ENCODE results near the gene SEPHS1.
"Not testable (repeated sequence)": the region's sequence is repeated elsewhere in the genome, so short reads cannot be mapped to it uniquely, and the experiment has no call there.

The SEPHS1 gene, protein sequence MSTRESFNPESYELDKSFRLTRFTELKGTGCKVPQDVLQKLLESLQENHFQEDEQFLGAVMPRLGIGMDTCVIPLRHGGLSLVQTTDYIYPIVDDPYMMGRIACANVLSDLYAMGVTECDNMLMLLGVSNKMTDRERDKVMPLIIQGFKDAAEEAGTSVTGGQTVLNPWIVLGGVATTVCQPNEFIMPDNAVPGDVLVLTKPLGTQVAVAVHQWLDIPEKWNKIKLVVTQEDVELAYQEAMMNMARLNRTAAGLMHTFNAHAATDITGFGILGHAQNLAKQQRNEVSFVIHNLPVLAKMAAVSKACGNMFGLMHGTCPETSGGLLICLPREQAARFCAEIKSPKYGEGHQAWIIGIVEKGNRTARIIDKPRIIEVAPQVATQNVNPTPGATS

DNA sequence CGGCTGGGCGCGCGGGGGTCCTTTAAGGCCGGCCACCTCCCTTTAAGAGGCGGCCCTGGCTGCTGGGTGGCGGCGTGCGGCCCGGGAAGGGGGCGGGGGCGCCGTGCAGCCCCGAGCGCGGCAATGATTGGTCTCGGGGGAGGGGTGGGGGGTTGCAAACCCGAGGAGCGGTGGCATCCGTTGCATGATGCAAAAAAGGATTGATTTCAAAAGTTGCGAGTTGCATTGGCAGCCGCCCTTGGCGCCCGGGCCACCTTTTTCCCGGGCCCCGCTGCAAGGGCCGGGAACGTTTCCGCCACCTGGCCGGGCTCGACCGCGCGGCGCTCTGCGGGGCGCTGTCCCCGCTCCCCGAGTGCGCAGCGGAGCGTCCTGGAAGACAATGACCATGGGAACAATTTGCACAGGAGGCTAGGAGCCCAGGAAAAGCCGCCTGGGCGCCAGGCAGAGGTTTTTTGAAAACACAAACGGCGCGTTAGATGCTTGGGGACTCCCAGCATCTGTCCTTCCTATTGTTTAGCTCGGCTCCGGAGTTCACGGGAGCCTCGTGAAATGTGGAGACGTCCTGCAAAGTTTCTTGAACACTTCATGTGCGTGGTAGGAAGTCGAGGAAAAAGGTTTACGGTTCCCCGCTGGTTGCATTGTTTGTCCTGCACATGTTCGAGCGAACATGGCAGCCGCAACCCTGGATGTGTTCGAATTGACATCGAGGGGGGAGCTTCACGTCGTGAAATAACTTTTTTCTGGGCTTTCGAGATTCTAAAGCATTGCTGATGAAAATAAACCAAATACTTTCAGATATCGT lies at the start of gene SEPHS1:
Gene SEPHS1, minus strand, starts transcription at position 78 of the 802 bp plus-strand sequence. CDS start 3,343 bp downstream, outside the sequence.
- no peaks in the 10 kb centered on the region for H3K9me3 Mint-ChIP-seq
- CTCF ChIA-PET, result interaction anchor here (3.5 kb wide), 1 partner anchor 46 kb away, joined by 17 read pairs; no protein-coding TSS in a partner anchor
- DNase-seq, result peak; percentile 89
- H3K36me3 Mint-ChIP-seq, result peaks cover 17% of the 10 kb centered on the region
- H3K27me3 Mint-ChIP-seq, result peaks cover 9% of the 10 kb centered on the region
- peaks cover 73% of the 10 kb centered on the region for H3K4me1 Mint-ChIP-seq
- peak within 1 kb of the TSS; percentile 99 for H3K27ac Mint-ChIP-seq
- H3K4me3 Mint-ChIP-seq, result peak within 1 kb of the TSS; percentile 93

DNA sequence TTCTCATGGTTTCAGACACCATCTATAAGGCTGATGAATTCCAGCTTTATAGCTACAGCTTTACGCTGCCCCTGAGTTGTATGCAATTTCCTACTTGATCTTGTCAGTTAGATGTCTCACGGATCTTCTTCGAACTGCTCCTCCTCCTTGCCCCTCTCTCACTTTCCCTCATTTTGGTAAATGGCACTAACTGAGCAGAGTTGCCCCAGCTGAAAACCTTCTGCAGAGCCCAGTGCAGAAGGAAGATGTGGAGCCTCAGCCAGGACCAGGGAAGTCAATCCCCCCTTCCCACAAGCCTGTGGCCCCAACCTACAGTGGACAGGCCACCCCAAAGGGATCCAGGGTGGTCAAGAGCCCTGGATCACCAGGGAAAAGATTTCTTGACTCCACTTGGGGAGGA lies 49.0 kb upstream of the SEPHS1 start:
- CTCF ChIA-PET, result no interaction called here

DNA sequence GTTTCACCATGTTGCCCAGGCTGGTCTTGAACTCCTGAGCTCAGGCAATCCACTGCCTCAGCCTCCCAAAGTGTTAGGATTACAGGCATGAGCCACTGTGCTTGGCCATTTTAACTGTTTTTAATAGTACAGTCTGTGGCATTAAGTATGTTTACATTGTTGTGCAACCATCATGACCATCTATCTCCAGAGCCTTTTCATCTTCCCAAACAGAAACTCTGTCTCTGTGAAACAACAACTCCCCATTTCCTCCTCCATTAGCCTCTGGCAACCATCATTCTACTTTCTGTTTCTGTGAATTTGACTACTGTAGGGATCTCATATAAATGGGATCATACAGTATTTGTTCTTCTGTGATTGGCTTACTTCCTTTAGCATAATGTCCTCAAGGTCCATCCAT lies 48.3 kb upstream of the SEPHS1 start:
- H3K27ac Mint-ChIP-seq, result no peak overlapping the region
- no peaks in the 10 kb centered on the region for H3K36me3 Mint-ChIP-seq
- peaks cover 21% of the 10 kb centered on the region for H3K27me3 Mint-ChIP-seq
- no peak for DNase-seq
- no peak overlapping the region for H3K4me3 Mint-ChIP-seq
- H3K4me1 Mint-ChIP-seq, result no peaks in the 10 kb centered on the region
- CTCF ChIA-PET, result no interaction called here
- no peaks in the 10 kb centered on the region for H3K9me3 Mint-ChIP-seq

More for the DNA sequence above, 49.0 kb upstream of the SEPHS1 start:
- Mint-ChIP-seq H3K4me1 (no peaks in the 10 kb centered on the region), H3K36me3 (no peaks in the 10 kb centered on the region), H3K27ac (no peak overlapping the region), H3K4me3 (no peak overlapping the region), H3K27me3 (peaks cover 15% of the 10 kb centered on the region), H3K9me3 (no peaks in the 10 kb centered on the region)
- no peak for DNase-seq

DNA sequence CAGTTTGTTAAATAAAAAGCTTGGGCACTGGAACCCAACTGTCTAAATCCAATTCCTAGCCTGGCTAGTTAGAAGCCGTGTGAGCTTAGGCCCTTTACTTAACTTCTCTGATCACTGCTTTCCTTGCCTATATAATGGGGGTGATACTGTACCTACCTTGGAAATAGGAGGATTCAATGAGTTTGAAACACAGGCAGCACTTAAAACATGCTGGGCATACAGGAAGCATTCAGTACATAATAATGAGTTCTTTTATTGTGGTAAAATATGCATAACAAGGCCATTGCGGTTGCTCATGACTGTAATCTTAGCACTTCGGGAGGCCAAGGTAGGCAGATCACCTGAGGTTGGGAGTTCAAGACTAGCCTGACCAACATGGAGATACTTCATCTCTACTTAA lies 47.4 kb upstream of the SEPHS1 start:
- CTCF ChIA-PET, result interaction anchor here (0.8 kb wide), 1 partner anchor 18 kb away, joined by 3 read pairs; no protein-coding TSS in a partner anchor
- H3K27ac Mint-ChIP-seq, result no peak overlapping the region
- H3K4me3 Mint-ChIP-seq, result no peak overlapping the region
- no peak for DNase-seq
- no peaks in the 10 kb centered on the region for H3K36me3 Mint-ChIP-seq
- H3K27me3 Mint-ChIP-seq, result peaks cover 22% of the 10 kb centered on the region
- H3K4me1 Mint-ChIP-seq, result no peaks in the 10 kb centered on the region
- no peaks in the 10 kb centered on the region for H3K9me3 Mint-ChIP-seq

DNA sequence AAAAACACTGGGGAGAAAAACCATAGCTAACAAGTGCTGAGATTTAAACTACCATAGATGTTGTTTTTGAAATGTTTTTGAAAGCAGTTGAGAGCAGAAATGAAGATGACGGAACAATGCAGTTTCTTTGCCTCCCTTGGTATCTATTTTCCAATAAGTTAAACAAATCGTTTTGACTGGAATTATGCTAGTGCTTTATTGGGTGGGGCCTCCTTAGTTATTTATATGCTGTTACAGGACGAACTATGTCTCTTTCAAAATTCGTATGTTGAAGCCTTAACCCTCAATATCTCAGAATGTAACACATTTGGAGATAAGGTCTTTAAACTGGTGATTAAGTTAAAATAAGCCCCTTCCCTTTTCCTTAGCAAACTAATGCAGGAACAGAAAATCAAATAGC lies 45.5 kb upstream of the SEPHS1 start:
- DNase-seq, result no peak
- no peaks in the 10 kb centered on the region for H3K9me3 Mint-ChIP-seq
- CTCF ChIA-PET, result no interaction called here
- no peak overlapping the region for H3K4me3 Mint-ChIP-seq
- H3K27ac Mint-ChIP-seq, result no peak overlapping the region
- H3K27me3 Mint-ChIP-seq, result peaks cover 20% of the 10 kb centered on the region
- no peaks in the 10 kb centered on the region for H3K36me3 Mint-ChIP-seq
- no peaks in the 10 kb centered on the region for H3K4me1 Mint-ChIP-seq

DNA sequence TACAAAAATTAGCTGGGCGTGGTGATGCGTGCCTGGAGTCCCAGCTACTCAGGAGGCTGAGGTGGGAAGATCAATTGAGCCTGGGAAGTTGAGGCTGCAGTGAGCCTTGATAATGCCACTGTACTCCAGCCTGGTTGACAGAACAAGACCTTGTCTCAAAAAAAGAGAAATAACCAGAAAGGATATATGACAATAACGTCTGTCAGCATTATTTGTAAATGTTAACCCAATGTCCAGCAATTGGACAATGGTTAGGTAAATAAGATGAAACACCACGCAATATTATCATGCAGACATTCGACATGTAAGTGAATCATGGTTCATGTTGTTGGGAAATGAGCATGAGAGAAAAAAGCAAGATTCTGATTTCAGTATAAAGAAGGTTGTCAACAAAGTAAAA lies 44.6 kb upstream of the SEPHS1 start:
- Mint-ChIP-seq H3K36me3 (no peaks in the 10 kb centered on the region), H3K27ac (no peak overlapping the region), H3K4me3 (no peak overlapping the region), H3K9me3 (no peaks in the 10 kb centered on the region), H3K4me1 (no peaks in the 10 kb centered on the region), H3K27me3 (peaks cover 20% of the 10 kb centered on the region)
- DNase-seq, result no peak
- CTCF ChIA-PET, result no interaction called here

DNA sequence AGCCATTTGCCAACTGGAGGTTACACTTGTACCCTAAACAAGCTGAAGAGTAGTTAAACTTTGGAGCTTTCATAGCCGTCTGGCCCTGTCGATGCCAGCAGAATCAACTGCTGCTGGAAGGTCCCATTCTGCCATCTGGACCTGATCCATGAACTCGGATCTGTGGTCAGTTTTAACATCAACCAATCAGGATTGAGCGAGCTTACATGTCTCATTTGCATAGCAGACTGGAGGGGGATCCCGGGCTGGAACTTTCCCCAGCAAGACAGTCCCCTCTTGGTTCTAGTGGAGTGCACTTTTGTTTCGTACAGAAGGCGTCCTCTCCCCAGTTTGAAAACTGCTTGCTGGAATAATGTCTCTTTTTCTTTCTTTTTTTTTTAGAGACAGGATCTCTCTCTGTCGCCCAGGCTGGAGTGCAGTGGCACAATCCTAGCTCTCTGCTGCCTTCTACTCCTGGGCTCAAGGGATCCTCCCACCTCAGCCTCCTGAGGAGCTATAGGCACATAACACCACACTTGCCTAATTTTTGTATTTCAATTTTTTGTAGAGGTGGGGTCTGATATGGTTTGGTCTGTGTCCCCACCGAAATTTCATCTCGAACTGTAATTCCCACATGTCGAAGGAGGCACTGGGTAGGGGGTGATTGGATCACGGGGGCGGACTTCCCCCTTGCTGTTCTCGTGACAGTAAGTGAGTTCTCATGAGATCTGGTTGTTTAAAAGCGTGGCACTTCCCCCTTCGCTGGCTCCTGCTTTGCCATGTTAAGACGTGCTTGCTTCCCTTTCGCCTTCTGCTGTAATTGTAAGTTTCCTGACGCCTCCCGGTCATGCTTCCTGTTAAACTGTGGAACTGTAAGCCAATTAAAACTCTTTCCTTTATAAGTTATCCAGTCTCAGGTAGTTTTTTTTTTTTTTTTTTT lies 42.8 kb upstream of the SEPHS1 start:
- no peak for DNase-seq
- H3K9me3 Mint-ChIP-seq, result no peaks in the 10 kb centered on the region
- H3K27ac Mint-ChIP-seq, result no peak overlapping the region
- H3K4me1 Mint-ChIP-seq, result no peaks in the 10 kb centered on the region
- H3K36me3 Mint-ChIP-seq, result no peaks in the 10 kb centered on the region
- CTCF ChIA-PET, result interaction anchor here (0.6 kb wide), 1 partner anchor 106 kb away, joined by 4 read pairs; no protein-coding TSS in a partner anchor
- H3K4me3 Mint-ChIP-seq, result no peak overlapping the region
- peaks cover 25% of the 10 kb centered on the region for H3K27me3 Mint-ChIP-seq

DNA sequence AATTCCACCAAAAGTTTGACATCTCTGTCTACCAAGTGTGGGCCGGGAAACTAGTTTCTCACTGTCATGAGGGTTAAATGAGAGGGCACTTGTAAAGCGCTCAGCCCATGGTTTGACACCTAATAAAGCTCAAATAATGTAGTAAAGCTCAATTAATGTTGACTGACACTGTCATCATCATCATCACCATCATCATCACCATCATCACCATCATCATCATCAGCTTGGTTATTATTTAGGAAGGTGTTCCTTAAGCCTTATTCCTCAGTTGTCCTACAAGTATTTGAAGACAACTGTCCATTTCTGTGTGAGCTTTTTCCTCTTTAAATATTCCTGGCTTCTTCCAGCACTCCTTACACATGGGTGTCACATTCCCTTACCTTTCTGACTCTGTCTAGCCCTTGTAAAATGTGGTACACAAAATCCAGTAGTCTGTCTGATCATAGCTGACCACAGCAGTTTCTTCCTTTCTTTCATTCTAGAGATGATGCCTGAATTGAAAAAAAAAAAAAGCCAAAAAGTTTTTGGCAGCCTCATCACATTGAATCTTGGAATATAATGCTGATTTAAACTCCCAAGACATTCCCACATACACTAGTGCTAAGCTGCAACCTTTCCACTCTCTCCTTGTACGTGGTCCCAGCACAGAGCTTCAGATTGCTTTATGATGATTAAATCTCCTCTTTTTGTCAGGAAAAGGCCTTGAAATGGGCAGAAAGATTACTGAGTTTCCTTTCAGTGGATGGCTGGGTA lies 40.6 kb upstream of the SEPHS1 start:
- DNase-seq, result no peak
- CTCF ChIA-PET, result no interaction called here
- Mint-ChIP-seq H3K36me3 (no peaks in the 10 kb centered on the region), H3K27me3 (peaks cover 40% of the 10 kb centered on the region), H3K4me3 (no peak overlapping the region), H3K9me3 (no peaks in the 10 kb centered on the region), H3K27ac (no peak overlapping the region), H3K4me1 (no peaks in the 10 kb centered on the region)

DNA sequence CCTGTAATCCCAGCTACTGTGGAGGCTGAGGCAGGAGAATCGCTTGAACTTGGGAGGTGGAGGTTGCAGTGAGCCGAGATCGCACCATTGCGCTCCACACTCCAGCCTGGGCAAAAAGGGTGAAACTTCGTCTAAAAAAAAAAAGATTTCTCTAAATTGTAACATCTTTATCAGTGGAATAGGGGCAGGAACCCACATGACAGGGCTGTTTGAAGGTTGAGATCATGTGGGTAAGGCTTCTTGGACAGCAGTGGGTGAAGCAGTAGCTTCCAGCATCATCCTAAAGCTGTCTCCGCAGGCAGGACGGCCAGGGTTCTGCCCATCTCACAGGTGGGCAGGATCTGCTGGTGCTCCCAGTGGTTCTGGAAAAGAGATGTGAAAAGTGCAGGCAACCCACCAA lies 37.9 kb upstream of the SEPHS1 start:
- peaks cover 9% of the 10 kb centered on the region for H3K4me1 Mint-ChIP-seq
- no peak overlapping the region for H3K27ac Mint-ChIP-seq
- CTCF ChIA-PET, result no interaction called here
- peaks cover 56% of the 10 kb centered on the region for H3K27me3 Mint-ChIP-seq
- H3K36me3 Mint-ChIP-seq, result no peaks in the 10 kb centered on the region
- H3K4me3 Mint-ChIP-seq, result no peak overlapping the region
- H3K9me3 Mint-ChIP-seq, result no peaks in the 10 kb centered on the region
- no peak for DNase-seq

DNA sequence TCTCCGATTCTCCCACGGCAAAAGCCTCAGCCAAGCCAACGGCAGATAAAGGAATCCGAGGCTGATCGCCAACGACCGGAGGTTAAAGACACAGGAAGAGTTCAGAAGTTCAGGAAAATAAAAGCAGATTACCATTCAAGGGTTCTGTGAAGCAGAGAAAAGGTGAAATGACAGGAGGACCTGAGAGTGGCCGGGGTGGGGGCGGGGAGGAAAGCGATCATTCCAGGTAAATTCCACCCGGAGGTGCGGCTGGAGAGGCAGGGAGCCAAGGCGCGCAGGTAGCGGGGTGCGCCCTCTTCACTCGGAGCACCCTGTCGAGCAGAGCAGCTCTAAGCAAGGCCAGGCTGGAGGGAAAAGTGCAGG lies 35.3 kb upstream of the SEPHS1 start:
- H3K27me3 Mint-ChIP-seq, result peaks cover 61% of the 10 kb centered on the region
- no peak overlapping the region for H3K4me3 Mint-ChIP-seq
- CTCF ChIA-PET, result interaction anchor here (1.6 kb wide), 1 partner anchor 11 kb away, joined by 4 read pairs; no protein-coding TSS in a partner anchor

DNA sequence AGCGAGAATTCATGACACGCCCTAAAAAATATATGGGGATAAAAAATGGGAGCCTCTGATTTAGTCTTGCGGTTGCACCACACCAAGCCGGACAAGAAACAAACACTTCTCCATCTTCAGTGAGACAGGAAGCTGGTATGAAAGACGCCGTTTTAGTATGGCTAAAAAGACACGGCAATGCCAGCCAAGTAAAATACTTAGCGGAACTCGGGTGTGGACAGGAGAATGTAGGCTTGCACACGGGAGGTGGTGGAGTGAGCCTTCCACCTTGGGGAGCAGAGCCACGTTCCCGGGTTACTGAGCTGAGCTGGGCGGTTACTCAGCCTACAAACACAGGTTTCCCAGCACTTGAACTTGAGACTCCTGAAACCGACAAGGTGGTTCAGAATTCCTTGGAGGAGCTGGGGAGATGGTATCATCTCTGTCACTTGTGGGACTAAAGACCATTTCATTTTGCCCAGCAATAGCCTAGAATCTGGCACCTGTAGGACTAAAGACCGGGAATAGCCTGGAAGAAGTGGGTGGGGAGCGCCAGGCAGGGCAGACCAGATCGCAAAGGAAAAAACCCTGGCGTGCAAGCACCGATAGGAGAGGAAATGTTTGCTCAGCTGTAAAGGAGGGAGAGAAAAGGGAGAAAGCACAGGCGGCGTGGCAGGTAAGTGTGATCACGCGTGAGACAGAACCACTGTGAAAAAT lies 34.8 kb upstream of the SEPHS1 start:
- no peak overlapping the region for H3K4me3 Mint-ChIP-seq
- H3K9me3 Mint-ChIP-seq, result no peaks in the 10 kb centered on the region
- peaks cover 9% of the 10 kb centered on the region for H3K4me1 Mint-ChIP-seq
- no peaks in the 10 kb centered on the region for H3K36me3 Mint-ChIP-seq
- no peak for DNase-seq
- CTCF ChIA-PET, result interaction anchor here (1.6 kb wide), 1 partner anchor 11 kb away, joined by 4 read pairs; no protein-coding TSS in a partner anchor
- H3K27me3 Mint-ChIP-seq, result peaks cover 61% of the 10 kb centered on the region
- H3K27ac Mint-ChIP-seq, result no peak overlapping the region

More for the DNA sequence above, 35.3 kb upstream of the SEPHS1 start:
- no peak overlapping the region for H3K27ac Mint-ChIP-seq
- peaks cover 9% of the 10 kb centered on the region for H3K4me1 Mint-ChIP-seq
- H3K9me3 Mint-ChIP-seq, result no peaks in the 10 kb centered on the region
- no peak for DNase-seq
- no peaks in the 10 kb centered on the region for H3K36me3 Mint-ChIP-seq

DNA sequence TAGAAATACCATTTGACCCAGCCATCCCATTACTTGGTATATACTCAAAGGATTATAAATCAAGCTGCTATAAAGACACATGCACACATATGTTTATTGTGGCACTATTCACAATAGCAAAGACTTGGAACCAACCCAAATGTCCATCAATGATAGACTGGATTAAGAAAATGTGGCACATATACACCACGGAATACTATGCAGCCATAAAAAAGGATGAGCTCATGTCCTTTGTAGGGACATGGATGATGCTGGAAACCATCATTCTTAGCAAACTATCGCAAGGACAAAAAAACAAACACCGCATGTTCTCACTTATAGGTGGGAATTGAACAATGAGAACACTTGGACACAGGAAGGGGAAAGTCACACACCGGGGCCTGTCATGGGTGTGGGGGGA lies 31.0 kb upstream of the SEPHS1 start:
- H3K36me3 Mint-ChIP-seq, DNase-seq, H3K27ac Mint-ChIP-seq, H3K9me3 Mint-ChIP-seq, CTCF ChIA-PET, H3K4me1 Mint-ChIP-seq, H3K4me3 Mint-ChIP-seq: not testable (repeated sequence)
- H3K27me3 Mint-ChIP-seq, result peaks cover 45% of the 10 kb centered on the region

DNA sequence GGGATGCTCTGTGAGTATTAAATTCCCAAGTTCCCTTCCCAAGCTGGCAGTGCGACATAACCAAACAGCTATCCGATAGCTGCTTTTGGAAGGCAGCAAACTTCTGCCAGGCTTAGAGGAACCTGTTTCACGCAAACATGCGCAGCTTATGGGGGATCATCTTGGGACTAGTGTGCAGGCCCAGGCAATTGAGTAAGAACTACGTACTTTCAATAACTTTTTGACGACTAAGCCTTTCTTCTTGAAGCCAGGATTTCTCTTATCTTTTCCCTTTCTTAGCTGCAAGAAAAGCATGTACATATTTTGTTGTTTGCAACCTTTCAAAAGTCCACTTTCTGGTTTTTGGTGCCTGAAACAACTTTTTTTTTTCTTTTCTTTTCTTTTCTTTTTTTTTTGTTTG lies 28.7 kb upstream of the SEPHS1 start:
- Mint-ChIP-seq H3K4me1 (no peaks in the 10 kb centered on the region), H3K27me3 (peaks cover 22% of the 10 kb centered on the region), H3K9me3 (no peaks in the 10 kb centered on the region)

More for the DNA sequence above, 28.7 kb upstream of the SEPHS1 start:
- Mint-ChIP-seq H3K36me3 (no peaks in the 10 kb centered on the region), H3K4me3 (no peak overlapping the region), H3K27ac (no peak overlapping the region)
- no peak for DNase-seq
- CTCF ChIA-PET, result interaction anchor here (1.2 to 1.9 kb wide), 2 partner anchors 32 to 64 kb away, joined by 3 to 7 read pairs; no protein-coding TSS in a partner anchor

All from activated naive CD4-positive, alpha-beta T cell treated with anti-CD3 and anti-CD28 coated beads, Interleukin-2, amount 10 ng/mL, durations not matched to agents 7 days and 5 days (primary cell).